T follicular helper cell (primary cell): ENCODE results near the gene FOXE1.

Experiments used
- DNase-seq: peaks from one replicate; pipeline ENCODE4 v3.0.0-alpha.2; 2020; ENCODE audit warnings: low read depth

FOXE1 gene

DNA sequence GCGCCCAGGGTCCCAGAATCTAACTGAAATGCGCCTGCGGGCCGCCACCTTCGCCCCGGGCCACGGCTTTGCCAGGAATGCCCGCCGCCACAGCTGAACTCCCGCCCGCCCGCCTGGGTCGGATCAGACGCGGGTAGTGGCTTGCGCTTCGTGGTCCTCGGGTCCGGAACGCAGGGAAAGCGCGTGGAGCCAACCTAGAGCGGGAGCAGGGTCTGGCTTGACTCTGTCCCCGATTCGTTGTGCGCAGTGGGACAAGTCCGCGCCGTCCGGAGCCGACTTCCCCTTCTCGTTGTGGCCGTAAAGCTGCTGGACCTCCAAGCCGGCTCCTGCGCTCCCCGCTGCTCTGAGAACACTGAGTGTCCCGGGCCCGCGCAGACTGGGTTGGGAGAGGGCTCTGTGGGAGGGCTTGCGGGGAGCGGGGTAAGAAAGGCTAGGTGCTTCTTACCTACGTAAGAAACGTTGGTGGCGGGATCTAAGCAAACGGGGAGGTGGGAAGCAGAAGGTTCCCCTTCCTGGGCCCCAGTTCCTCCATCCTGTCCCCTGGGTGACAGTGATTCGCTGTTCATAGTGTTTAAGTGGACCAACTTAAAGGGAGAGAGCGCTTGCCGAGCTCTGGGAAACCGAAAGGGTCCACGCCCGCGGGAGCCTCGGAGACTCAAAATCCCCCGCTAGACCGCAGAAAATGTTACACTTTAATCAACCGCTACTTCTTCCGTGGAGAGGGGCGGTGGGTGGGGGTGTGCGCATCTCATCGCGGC lies 4.4 kb upstream of the FOXE1 start:
- no peak for DNase-seq

DNA sequence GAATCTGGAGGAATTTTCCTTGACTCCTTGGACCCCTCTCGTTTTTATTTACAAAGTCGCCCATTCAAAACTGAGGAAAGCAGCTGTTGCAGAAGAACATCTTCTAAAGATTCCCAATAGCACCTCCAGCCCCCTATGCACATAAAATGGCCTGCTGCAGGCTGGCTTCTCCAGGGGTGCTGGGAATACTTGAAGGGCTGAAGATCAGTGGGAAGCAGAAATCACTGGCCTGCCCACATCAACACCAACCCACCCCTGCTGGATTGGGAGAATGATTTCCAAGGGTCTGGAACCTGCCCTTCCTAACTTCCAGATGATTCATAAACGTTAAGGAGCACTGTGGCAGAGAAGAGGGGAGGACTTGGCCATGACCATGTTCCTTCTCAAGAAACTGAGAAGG lies 3.0 kb upstream of the FOXE1 start:
- no peak for DNase-seq

DNA sequence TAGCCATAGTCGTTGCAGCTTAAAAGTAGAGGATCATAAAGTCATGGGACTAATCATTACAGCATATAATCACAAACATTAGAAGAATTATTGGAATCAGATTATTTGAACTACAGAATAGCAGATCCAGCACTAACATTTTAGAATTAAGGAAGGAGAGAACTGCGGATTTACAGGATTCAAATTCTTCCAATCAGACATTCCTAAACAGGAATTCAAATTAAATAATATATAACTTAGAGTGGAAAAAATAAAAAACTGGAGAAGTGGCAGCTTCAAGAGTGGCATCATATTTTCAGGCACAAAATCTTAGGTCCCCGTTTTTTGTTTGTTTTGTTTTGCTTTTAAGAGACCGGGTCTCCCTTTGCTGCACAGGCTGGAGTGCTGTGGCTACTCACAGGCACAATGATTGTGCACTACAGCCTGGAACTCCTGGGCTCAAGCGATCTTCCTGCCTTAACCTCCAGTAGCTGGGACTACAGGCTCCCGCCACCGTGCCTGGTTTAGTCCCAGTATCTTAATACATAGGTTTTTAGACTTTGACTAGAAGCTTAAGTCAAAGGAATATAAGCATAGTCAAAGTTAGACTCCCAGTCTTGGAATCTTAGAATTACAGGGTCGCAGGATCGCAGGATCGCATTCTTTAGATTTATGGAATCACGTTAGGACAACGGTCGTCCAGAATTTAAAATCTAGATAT lies 2.1 kb upstream of the FOXE1 start:
- DNase-seq = no peak

DNA sequence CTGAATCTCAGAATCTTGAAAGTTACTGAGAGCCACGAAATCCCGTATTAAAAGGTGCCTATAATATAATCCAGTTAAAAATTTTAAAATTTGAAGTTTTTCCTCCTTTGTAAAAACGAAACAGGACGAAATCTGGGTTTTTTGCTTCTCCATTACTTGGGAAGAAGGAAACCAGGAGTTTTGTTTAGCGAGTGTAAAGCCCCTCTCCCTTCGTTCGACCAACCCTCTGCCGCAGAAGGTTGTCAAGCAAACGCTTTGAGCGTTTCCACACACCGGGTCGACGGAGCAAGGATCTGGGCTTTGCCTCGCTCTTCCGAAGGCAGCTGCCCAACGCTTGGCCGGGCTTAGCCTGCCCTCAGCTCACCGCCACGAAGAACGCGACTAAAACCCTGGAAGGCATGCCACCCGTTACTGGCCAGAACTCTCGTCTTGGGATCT lies 1.6 kb upstream of the FOXE1 start:
- DNase-seq = no peak

DNA sequence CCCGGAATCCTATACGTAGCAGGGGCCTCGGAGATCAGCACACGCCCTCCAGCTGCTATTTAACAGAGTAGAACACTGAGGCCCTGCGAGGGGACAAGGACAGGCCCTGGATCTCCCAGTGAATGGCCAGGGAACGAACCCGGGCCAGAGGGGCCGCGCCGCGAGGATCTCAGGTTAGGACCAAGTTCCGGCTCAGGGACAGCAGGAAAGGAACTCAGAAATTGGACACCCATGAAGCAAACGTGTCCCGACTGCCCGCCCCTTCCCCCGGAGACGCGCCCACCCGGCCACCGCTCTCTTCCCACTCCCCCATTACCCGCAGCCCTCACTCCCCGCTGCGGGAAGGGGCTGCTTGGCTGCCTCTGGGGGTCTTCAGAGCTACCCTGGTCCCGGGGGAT lies 1.0 kb upstream of the FOXE1 start:
- no peak for DNase-seq

DNA sequence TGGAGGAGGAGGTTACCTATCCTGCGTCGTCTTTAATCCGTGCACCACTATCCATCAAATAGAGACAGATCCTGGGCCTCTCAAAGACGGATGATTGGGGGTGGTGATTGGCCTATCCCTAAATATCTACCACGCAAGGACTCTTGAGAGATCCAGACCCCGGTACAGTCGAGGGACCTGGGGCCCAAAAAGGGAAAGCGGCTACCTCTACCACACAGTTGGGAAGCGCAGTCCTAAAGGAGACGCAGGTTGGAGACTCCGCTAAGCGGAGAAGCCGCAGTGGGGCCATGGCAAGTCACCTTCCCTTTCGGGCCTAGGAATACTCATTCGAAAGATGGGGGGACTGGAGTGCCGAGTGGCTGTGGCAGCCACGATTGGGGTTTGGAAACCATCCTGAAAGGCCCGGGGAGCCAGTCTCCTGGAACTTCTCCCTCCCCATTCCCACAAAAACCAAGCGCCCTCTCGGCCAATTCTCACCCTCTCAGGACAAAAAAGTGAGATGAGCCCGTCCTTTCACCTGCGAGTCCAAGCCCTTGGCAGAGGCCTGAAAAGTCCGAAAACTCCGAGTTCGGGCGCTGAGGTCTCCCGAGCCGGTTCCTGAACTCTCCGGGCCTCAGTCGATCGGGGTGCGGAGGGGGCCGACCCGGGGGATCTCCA lies 499 bp upstream of the FOXE1 start:
- DNase-seq = no peak

DNA sequence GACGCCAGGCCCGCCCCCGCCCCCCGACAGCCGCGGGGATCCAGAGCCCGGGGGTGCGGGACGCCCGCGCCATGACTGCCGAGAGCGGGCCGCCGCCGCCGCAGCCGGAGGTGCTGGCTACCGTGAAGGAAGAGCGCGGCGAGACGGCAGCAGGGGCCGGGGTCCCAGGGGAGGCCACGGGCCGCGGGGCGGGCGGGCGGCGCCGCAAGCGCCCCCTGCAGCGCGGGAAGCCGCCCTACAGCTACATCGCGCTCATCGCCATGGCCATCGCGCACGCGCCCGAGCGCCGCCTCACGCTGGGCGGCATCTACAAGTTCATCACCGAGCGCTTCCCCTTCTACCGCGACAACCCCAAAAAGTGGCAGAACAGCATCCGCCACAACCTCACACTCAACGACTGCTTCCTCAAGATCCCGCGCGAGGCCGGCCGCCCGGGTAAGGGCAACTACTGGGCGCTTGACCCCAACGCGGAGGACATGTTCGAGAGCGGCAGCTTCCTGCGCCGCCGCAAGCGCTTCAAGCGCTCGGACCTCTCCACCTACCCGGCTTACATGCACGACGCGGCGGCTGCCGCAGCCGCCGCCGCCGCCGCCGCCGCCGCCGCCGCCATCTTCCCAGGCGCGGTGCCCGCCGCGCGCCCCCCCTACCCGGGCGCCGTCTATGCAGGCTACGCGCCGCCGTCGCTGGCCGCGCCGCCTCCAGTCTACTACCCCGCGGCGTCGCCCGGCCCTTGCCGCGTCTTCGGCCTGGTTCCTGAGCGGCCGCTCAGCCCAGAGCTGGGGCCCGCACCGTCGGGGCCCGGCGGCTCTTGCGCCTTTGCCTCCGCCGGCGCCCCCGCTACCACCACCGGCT lies 1.0 kb downstream of the FOXE1 start:
- DNase-seq = peak; percentile 36

DNA sequence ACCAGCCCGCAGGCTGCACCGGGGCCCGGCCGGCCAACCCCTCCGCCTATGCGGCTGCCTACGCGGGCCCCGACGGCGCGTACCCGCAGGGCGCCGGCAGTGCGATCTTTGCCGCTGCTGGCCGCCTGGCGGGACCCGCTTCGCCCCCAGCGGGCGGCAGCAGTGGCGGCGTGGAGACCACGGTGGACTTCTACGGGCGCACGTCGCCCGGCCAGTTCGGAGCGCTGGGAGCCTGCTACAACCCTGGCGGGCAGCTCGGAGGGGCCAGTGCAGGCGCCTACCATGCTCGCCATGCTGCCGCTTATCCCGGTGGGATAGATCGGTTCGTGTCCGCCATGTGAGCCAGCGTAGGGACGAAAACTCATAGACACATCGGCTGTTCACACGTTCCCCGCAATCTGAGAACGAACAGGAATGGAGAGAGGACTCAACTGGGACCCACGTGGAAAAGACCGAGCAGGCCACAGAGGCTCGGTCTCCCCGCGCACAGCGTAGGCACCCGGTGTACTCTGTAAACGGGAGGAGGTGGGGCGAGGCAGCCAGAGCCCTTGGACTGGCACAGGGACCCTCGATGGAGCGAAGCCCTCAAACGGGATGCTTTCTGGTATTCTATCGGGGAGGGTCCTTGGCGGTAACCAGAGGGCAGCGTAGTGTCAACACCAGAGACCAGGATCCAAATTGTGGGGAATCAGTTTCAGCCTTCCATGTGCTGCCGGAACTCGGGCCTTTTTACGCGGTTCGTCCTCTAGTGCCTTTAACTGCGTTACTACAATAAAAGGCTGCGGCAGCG lies 1.9 kb downstream of the FOXE1 start:
- no peak for DNase-seq

DNA sequence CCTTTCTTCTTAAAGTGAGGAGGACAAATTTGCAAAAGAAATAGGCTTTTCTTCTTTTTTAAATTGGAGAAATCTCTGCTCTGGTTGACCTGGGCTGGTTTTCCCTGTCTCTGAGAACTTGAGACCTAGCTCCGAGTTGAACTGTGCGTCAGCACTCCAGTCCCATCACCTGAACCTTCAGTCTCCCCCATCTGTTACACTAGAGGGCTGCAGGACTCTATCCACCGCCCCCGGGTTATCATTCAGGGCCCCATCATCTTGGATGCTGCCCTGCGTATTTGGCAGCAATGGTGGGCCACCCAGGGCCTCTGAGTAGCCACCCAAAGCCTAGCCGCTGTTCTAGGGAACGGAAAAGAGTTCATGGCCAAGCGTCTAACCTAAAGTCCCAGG lies 2.5 kb downstream of the FOXE1 start:
- DNase-seq = no peak

DNA sequence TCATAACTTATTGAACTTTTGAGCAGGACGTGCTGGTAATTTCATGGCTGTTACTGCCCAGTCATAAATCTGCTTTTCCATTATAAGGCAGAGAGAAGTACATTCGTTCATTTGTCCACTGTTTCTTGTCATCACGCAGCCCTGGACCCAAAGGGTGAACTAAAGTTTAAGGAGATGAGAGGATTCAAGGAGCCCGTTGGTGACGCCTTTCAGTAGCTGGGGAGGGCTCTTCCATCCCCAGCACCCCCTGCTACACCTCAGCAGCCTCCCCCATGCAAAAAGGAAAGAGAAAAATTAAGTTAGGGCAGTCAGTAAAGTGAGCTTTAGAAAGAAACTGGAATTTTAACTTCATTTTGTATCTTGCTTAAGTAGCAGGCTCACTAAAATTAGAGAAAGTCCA lies 2.9 kb downstream of the FOXE1 start:
- DNase-seq = no peak

DNA sequence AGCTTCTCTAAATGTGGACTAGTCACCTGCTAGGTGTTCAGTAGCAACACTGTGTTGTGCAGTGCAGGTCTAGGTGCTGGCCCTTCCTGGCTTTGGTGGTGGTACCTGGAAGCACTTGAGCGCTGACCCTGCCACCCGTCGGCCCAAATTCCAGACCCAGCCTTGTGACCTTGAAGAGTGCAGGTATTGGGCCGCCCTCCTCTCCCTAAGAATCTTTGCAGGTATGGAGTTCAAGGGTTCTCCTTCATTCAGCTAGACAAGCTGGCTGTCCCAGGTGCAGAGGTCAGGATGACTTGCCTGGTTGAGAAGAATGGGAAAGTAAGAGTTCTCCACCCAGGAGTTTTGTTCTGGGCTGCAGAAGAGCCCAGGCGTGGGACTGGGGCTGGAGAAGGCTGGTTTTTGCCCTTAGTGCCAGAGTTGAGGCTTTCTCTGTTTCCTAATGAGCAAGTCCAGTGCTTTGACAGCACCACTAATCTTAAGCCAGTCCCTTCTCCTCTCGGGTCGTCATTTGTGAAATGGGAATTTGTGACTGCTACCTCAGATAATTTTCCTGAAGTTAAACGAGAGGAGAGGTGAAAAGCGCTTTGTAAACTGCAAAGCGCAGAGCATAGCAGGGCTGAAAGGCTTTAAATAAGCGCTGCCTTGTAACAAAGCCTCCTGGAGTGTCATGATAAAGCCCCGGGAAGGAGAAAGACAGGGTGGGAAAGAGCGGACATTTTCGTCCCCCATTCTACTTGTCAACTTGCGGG lies 4.0 kb downstream of the FOXE1 start:
- DNase-seq = no peak

DNA sequence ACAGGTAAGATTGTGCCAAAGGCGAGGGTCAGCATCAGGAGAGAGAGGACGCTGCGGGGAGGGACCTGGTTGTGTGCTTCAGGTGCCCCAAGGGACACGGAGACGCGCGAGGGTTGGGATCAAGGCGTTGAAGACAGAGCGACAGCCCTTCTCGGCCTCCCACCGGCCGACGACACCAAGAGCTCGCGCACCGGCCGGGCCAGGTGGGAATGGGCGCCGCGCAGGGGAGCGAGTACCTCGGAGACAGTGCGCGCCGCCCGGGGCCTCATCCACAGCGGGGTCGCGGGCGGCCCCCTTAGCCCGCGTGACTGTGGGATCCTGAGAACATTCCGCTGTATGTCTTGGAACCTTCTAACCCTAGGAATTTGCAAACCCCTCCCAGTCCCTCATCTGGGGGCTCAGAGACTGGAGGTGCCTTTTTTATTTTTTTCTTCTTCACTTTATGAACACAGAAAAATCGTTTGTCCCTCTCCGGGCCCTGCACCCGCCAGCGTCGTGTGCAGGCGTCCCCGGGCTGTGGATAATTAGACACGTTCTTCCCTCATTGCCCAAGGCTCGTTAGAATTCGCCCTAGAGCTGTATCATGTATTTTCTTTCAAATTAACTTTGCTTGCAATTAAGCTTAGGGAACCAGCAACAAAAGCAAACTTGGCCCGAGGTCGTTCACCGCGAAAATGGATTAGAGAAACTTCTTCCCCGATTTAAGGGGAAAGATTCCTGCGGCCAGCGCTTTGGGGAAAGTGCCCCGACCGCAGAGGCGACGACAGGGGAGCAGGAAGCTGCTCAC lies 4.8 kb downstream of the FOXE1 start:
- DNase-seq = no peak

DNA sequence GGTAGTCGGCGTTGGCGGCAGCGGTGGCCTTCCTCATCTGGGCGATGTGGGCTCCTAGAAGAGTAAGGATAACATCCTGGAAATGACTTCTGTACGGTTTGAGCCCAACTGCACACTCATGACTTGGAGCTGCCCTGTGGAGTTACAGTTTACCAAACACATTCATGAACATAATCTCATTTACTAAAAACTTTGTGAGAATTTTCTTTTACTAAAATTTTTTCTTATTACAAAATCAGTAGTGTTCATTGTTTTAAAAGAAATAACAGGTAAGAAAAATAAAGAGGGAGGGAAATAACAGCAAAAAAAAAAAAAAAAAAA lies 5.3 kb downstream of the FOXE1 start:
- DNase-seq = no peak

DNA sequence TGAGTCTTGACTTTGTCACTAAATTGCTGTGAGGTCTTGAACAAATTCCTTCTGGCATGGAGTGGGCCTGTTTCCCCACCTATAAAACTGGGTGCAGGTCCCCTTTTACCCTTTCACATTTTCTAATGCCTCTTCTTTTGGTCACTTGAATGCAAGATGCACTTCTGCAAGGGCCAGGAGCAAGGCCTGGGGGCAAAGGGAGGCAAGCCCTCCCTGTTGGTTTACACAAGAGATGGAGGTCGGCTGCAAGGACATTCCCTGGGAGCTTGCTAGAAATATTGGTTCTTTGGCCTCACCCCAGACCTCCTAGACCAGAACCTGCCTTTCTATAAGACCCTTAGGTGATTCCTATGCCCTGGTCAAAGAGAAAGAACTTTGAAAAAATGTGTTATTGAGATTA lies 5.8 kb downstream of the FOXE1 start:
- DNase-seq = no peak

DNA sequence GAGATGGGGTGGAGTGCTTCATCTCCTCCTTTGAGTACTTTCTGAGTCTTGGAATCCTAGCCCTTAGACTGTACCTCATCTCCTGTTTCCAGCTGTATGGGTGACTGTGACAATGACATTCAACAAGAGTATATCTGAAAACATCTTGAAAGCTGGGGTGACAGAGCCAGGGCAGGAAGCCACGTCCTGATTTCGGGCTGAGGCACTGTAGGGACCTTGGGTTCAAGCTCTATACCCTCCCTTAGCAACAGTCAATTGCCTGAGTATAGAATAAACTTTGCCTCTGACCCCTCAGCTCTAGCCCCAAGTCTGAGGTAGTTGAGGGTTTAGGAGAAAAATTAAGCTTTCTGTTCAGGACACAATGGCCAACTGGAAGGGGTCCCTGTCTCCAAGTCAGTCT lies 6.3 kb downstream of the FOXE1 start:
- no peak for DNase-seq

DNA sequence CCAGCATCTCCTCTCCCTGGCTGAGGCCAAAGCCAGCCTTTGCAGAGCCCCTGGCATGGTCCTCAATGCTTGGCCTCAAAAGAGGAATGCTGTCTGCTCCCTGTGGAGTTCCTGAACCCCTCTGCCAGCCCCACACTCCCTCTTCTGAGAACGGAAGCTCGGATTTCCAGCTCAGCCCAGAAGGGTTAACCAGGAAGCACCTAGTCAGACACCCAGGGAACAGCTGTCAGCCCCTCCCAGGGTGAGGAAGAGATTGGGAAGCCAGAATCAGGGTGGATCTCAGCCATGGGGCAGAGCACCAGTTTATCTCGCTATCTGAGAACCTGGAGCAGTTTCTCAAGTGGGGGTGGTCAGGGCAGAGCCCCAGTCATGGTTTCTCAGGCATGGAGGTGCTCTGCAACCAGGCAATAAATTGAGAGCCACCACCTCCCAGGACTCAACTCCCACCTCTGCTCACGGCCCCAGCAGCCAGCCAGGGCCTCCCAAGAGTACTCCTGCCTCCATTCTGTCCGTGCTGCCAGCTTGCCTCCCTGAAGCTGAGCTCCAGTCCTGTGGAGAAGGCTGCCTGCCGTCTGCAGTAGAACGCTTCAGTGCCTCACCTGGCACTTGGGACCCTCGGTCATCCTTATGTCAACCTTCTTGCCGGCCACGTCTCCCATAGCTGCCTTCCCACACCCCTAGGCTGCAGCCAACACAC lies 7.6 kb downstream of the FOXE1 start:
- DNase-seq = no peak

DNA sequence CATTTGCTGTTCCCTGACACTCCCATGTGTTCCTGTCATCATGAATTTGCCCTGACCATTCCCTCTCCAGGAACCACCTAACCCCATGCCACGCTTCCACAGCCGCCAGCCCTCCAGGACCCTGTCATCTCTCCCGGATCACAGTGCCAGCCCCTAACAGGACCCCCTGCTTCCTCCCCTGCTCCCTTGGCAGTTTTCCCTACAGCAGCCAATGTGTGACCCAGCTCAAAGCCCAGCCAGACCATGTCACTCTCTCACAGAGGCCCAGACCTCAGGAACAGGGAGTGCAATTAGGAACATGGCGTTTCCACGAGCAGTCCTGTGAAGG lies 8.1 kb downstream of the FOXE1 start:
- no peak for DNase-seq

DNA sequence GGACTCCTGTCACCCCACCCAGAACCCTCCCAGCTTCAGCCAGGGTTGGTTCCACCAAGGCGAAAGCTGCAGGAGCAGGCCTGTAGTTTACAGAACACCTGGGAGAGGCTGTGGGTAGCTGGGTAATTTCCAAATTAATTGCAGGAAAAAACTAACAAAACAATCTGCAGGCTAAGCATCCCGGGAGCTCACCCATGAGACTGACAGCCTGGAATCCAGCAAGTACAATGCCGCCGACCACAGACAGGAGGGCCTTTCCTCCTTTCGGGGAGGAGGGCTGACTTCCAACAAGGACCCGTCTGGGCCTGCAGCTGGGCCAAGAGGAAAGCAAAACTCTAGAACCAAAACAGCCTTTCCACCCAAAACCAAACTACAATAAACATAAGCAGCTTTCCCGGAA lies 10.3 kb downstream of the FOXE1 start:
- no peak for DNase-seq

DNA sequence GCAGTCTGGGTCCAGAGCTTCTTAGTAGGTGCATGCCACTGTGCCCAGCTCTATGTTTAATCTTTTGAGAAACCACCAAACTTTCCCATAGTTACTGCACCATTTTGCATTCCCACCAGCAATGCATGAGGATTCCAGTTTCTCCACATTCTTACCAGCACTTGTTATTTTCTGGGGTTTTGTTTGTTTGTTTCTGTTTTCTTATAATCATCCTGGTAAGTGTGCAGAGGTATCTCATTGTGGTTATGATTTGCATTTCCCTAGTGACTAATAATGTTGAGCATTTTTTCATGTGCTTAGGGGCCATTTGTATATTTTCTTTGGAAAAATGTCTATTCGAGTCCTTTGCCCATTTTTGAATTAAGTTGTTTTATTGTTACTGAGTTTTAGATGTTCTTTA lies 11.4 kb downstream of the FOXE1 start:
- no peak for DNase-seq

DNA sequence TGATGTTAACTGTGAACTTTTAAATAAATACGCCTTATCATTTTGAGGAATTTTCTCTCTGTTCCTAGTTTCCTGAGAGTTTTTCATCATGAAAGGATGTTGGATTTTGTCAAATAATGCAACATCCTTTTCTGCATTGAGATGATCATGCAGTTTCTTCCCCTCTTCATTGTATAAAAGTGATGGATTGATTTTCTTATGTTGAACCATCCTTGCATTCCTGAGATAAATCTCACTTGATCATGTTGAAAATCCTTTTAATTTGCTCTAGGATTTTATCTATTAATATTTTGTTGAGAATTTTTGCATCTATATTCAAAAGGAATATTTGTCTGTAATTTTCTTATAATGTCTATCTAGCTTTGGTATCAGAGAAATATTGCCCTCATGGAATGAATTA lies 13.3 kb downstream of the FOXE1 start:
- DNase-seq = no peak
